Measurements from ENCODE around the gene HTRA1. TPM values are rescaled to one million over a fixed set of nuclear protein-coding genes. Genes with fewer than 3 reads are reported as not detected.
A peak's percentile ranks its signal among the peaks of the same experiment; 100 is the strongest.

Gene HTRA1
- total RNA-seq, 2 experiments from 2014 or later: not detected

DNA sequence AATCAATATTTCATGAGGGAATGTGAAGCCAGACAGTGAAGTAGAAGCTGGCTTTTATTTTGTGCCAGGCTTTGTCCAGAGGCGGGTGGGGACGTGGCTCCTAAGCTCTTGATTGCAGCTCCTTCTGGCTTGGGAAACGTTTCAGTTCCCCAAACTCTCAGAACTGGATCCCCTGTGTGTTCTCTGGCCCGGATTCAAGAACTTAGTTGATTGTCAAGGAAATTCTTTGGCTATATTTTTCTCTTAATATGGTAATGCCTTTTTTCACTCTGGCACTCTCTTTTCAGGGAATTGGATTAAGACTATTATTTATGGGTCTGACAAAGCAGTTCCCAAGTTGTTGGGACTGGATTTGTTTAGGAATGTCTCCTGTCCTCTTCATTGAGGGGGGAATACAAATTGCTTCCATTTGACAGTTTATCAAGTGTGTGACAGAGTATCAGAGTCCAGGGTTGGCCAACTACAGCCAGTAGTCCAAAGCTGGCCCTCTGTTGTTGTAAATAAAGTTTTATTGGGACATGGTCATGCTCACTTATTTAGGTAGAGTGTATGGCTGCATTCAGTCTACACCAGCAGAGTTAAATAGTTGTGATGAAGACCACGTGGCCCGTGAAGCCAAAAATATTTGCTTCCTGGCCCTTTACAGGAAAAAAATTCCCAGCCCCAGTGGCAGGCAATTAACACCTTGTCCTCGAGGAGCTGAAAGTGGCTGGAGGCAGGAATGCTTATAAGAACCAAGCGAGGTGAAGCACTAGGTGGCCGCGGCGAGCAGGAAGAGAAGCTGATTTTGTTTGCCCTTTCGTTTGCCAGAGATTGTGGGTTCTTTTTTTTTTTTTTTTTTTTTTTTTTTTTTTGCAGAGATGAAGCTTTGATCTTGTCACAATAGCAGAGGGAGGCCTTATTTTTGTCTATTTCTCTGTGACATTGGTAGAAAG, 34.3 kb downstream of the HTRA1 start:
- ChIA-PET POLR2A (no interaction called here), CTCF (no interaction called here)
- H3K4me3 Mint-ChIP-seq: no peak overlapping the region
- no peaks in the 10 kb centered on the region for H3K36me3 Mint-ChIP-seq (ENCODE audit: low read depth)
- H3K27me3 Mint-ChIP-seq: peaks cover 20% of the 10 kb centered on the region
- H3K27ac Mint-ChIP-seq: no peak overlapping the region
- no peaks in the 10 kb centered on the region for H3K9me3 Mint-ChIP-seq
- H3K4me1 Mint-ChIP-seq: peaks cover 19% of the 10 kb centered on the region
- DNase-seq: peak; percentile 13

DNA sequence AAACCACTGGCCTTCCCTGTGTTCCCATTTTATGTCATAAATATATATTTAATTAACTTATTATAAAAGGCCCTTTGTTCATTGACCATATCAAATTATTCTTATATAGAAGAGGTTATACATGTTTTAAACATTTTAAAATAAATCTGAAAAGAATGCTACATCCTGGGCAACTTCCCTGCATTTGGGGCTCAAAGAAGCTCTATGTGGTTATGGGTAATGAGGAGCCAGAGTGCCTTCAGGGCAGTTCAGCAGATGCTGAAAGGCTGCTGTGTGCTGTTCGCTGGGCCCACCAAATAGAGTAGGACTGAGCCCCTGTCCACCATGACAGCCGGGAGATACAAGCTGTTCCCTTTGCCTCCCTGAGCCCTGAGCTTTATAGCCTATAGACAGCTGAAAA, 35.9 kb downstream of the HTRA1 start:
- no peaks in the 10 kb centered on the region for H3K36me3 Mint-ChIP-seq (ENCODE audit: low read depth)

DNA sequence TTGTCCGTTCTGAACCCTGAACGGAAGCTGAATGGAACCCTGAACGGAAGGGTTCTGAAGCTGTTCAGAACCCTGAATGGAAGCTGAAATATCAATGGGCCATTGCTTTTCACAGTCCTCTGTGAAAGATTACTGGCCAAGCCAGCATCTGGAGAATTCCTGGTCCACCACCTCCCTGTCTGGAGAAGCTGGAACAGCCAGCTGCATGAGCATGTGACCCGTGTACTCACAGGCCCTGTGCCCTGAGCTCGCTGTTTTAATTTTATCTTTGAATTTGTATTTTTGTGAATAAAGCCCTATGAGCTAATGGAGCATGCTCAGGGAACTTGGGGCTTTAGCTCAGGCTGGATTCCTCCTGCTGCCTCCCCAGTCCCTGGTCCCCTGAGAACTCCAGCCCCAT, 37.2 kb downstream of the HTRA1 start:
- DNase-seq: no peak
- Mint-ChIP-seq H3K36me3 (ENCODE audit: low read depth) (no peaks in the 10 kb centered on the region), H3K4me3 (no peak overlapping the region), H3K4me1 (peaks cover 8% of the 10 kb centered on the region), H3K27ac (no peak overlapping the region), H3K27me3 (peaks cover 15% of the 10 kb centered on the region), H3K9me3 (no peaks in the 10 kb centered on the region)
- ChIA-PET POLR2A (no interaction called here), CTCF (no interaction called here)

More for the DNA sequence above, 35.9 kb downstream of the HTRA1 start:
- CTCF ChIA-PET: no interaction called here
- no peak overlapping the region for H3K4me3 Mint-ChIP-seq
- H3K27me3 Mint-ChIP-seq: peaks cover 20% of the 10 kb centered on the region
- no peak overlapping the region for H3K27ac Mint-ChIP-seq
- POLR2A ChIA-PET: no interaction called here
- H3K9me3 Mint-ChIP-seq: no peaks in the 10 kb centered on the region
- DNase-seq: no peak
- H3K4me1 Mint-ChIP-seq: peaks cover 8% of the 10 kb centered on the region

DNA sequence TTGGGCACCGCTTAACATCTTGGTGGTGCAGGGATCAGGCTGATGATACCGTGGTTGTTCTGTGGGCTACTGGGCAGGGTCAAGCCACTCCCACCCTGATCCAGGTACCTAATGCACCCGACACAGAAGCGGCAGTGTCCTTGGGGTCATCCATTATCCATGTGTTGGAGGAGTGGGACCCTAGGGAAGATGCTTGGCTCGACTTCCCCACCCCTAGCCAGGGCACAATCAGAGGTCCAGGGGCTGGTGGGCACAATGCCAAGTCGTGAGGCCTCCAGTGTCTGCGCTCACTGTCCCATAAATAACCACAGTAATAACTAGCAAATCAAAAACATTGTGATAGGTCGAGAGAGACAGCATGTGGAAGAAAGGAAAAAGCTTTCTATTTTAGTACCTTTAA, 37.7 kb downstream of the HTRA1 start:
- Mint-ChIP-seq H3K4me1 (peaks cover 8% of the 10 kb centered on the region), H3K27ac (no peak overlapping the region), H3K4me3 (no peak overlapping the region), H3K27me3 (peaks cover 13% of the 10 kb centered on the region), H3K36me3 (ENCODE audit: low read depth) (no peaks in the 10 kb centered on the region), H3K9me3 (no peaks in the 10 kb centered on the region)
- ChIA-PET CTCF (no interaction called here), POLR2A (no interaction called here)
- DNase-seq: no peak

- POLR2A ChIA-PET: no interaction called here
- H3K9me3 Mint-ChIP-seq: no peaks in the 10 kb centered on the region
These were observed 38.2 kb downstream of the HTRA1 start for GRCh38 chr10:122499491-122499941.

GRCh38 chr10:122500194-122500593, 38.8 kb downstream of the HTRA1 start:
- ChIA-PET POLR2A (no interaction called here), CTCF (no interaction called here)
- Mint-ChIP-seq H3K4me1 (peaks cover 8% of the 10 kb centered on the region), H3K4me3 (no peak overlapping the region), H3K36me3 (ENCODE audit: low read depth) (no peaks in the 10 kb centered on the region), H3K27ac (no peak overlapping the region), H3K27me3 (peaks cover 11% of the 10 kb centered on the region), H3K9me3 (no peaks in the 10 kb centered on the region)
- no peak for DNase-seq

More at GRCh38 chr10:122499491-122499941, 38.2 kb downstream of the HTRA1 start:
- Mint-ChIP-seq H3K4me3 (no peak overlapping the region), H3K4me1 (peaks cover 8% of the 10 kb centered on the region), H3K27ac (no peak overlapping the region), H3K36me3 (ENCODE audit: low read depth) (no peaks in the 10 kb centered on the region), H3K27me3 (peaks cover 11% of the 10 kb centered on the region)
- no peak for DNase-seq
- CTCF ChIA-PET: no interaction called here

- ChIA-PET CTCF (no interaction called here), POLR2A (no interaction called here)
- Mint-ChIP-seq H3K36me3 (ENCODE audit: low read depth) (no peaks in the 10 kb centered on the region), H3K9me3 (no peaks in the 10 kb centered on the region), H3K4me3 (no peak overlapping the region), H3K27me3 (peaks cover 11% of the 10 kb centered on the region), H3K4me1 (peaks cover 7% of the 10 kb centered on the region), H3K27ac (no peak overlapping the region)
- DNase-seq: no peak
These were observed 39.4 kb downstream of the HTRA1 start for GRCh38 chr10:122500726-122501125.

- CTCF ChIA-PET: interaction anchor here (1.1 to 2.0 kb wide), 2 partner anchors 12 kb away, joined by 3 to 8 read pairs; no protein-coding TSS in a partner anchor
- no peak overlapping the region for H3K27ac Mint-ChIP-seq
- DNase-seq: no peak
These were observed 41.7 kb downstream of the HTRA1 start for GRCh38 chr10:122503012-122503411.

DNA sequence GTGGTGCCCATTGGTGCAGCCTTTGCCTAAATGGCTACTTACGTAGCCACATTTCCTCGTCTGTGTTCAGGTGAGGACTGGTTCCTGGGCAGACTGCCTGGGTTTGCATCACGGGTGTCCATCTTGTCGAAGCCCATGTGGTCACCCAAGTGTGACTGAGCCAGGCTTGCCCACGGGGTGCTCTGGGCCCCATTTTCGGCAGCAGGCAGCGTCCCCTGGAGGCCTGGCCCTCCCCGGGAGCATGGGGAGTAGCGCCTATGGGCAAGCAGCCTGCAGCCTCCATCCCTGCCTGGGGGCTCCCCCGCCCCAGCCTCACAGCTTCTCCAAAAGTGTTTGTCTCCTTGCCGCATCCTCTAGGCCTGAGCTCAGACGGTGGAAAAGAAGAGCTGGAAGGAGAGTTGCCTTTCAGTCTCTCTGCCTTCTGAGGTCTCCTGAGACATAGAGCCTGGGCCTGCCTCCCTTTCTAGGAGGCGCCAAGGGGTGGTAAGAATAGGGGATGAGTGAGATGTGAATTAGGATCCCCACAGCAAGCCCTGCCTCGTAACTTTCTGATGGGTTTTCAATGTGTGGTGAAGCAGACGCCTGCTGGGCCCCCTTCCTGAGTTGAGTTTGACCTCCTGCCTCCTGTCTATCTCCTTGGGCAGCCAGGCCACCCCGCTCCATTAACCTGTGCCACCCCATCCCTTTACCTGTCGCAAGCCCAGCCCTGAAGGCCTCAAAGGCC, 42.7 kb downstream of the HTRA1 start:
- Mint-ChIP-seq H3K4me3 (no peak overlapping the region), H3K27me3 (peaks cover 2% of the 10 kb centered on the region), H3K27ac (no peak overlapping the region), H3K4me1 (no peaks in the 10 kb centered on the region), H3K36me3 (ENCODE audit: low read depth) (no peaks in the 10 kb centered on the region), H3K9me3 (no peaks in the 10 kb centered on the region)
- POLR2A ChIA-PET: no interaction called here
- CTCF ChIA-PET: interaction anchor here (1.7 to 2.0 kb wide), 2 partner anchors 11 kb away, joined by 6 to 8 read pairs; no protein-coding TSS in a partner anchor
- DNase-seq: no peak

More at GRCh38 chr10:122503012-122503411, 41.7 kb downstream of the HTRA1 start:
- H3K4me1 Mint-ChIP-seq: no peaks in the 10 kb centered on the region
- no peaks in the 10 kb centered on the region for H3K9me3 Mint-ChIP-seq
- no peak overlapping the region for H3K4me3 Mint-ChIP-seq
- POLR2A ChIA-PET: no interaction called here
- H3K27me3 Mint-ChIP-seq: peaks cover 4% of the 10 kb centered on the region
- H3K36me3 Mint-ChIP-seq (ENCODE audit: low read depth): no peaks in the 10 kb centered on the region

- Mint-ChIP-seq H3K4me1 (no peaks in the 10 kb centered on the region), H3K36me3 (ENCODE audit: low read depth) (no peaks in the 10 kb centered on the region), H3K27ac (no peak overlapping the region), H3K4me3 (no peak overlapping the region), H3K9me3 (no peaks in the 10 kb centered on the region), H3K27me3 (no peaks in the 10 kb centered on the region)
- ChIA-PET CTCF (interaction anchor here (1.7 kb wide), 1 partner anchor 11 kb away, joined by 6 read pairs; no protein-coding TSS in a partner anchor), POLR2A (no interaction called here)
- no peak for DNase-seq
These were observed 43.2 kb downstream of the HTRA1 start for GRCh38 chr10:122504610-122504950.

- no peak for DNase-seq
- H3K27me3 Mint-ChIP-seq: no peaks in the 10 kb centered on the region
- no peaks in the 10 kb centered on the region for H3K4me1 Mint-ChIP-seq
- POLR2A ChIA-PET: no interaction called here
- CTCF ChIA-PET: interaction anchor here (1.7 kb wide), 1 partner anchor 10 kb away, joined by 6 read pairs; no protein-coding TSS in a partner anchor
- H3K36me3 Mint-ChIP-seq (ENCODE audit: low read depth): no peaks in the 10 kb centered on the region
- no peak overlapping the region for H3K27ac Mint-ChIP-seq
- no peak overlapping the region for H3K4me3 Mint-ChIP-seq
- no peaks in the 10 kb centered on the region for H3K9me3 Mint-ChIP-seq
These were observed 43.7 kb downstream of the HTRA1 start for GRCh38 chr10:122505011-122505410.

DNA sequence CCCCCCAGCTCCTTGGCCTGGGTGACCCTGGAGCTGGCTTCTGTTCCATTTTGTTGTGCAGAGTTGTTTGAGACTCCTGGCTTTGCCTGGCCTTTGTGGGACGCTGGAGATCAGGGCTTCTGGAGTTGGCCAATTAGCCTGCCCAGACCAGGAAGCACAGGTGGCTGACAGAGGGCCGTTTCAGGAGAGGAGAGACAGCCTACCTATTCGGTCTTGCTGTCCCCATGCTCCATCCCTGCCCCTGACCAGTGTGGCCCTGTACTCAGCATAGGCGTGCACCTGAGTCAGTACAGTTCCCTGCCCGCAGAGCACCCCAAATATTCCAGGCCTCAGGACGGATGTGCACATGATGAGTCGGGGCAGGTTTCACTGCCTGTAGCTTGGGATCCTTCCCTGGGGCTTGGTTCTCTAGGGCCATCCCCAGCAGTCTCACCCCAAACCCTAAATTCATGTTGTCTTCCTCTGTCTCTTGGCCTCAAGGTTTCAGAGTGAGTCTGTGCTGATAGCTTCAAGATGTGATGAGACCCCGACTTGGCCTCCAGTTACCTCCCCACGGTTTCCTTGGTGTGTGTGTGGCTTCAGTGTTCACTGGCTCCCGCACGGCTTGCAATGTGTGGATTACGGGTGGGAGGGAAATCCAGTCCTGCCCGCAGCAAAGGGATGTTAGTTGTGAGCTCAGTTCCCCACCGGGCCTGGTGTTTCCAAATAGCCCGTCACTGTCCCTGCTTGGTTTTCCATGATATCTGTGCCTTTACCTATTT, 44.7 kb downstream of the HTRA1 start:
- ChIA-PET POLR2A (no interaction called here), CTCF (interaction anchor here (1.7 kb wide), 1 partner anchor 9 kb away, joined by 6 read pairs; no protein-coding TSS in a partner anchor)
- Mint-ChIP-seq H3K4me1 (no peaks in the 10 kb centered on the region), H3K27ac (no peak overlapping the region), H3K4me3 (no peak overlapping the region), H3K36me3 (ENCODE audit: low read depth) (no peaks in the 10 kb centered on the region), H3K9me3 (no peaks in the 10 kb centered on the region), H3K27me3 (no peaks in the 10 kb centered on the region)
- DNase-seq: no peak

GRCh38 chr10:122507616-122508015, 46.3 kb downstream of the HTRA1 start:
- ChIA-PET POLR2A (no interaction called here), CTCF (interaction anchor here (0.8 kb wide), 1 partner anchor 14 kb away, joined by 3 read pairs; no protein-coding TSS in a partner anchor)
- Mint-ChIP-seq H3K4me1 (no peaks in the 10 kb centered on the region), H3K27ac (no peak overlapping the region), H3K27me3 (no peaks in the 10 kb centered on the region), H3K36me3 (ENCODE audit: low read depth) (no peaks in the 10 kb centered on the region), H3K9me3 (no peaks in the 10 kb centered on the region), H3K4me3 (no peak overlapping the region)
- no peak for DNase-seq

All from activated CD4-positive, alpha-beta T cell treated with anti-CD3 and anti-CD28 coated beads, Interleukin-2, amount 10 ng/mL, durations not matched to agents 7 days and 5 days (primary cell).